Liver (tissue), 9 donors: ENCODE data around the gene TWIST1. TPM values are rescaled to one million over a fixed set of nuclear protein-coding genes. Genes with fewer than 3 reads are reported as not detected.

Experiments
- DNase-seq: peaks from one replicate; pipeline ENCODE4 v3.0.0-alpha.2; 2017; ENCODE audit warnings: low spot score
- H3K27ac ChIP-seq, 2 donors: one replicate each; pipeline ENCODE4 v1.7.0; 2013; ENCODE audit warnings: inconsistent platforms in 2 of 2, low read length in 2 of 2, control low read depth in 1 of 2, low read depth in 1 of 2, mild to moderate bottlenecking in 1 of 2
- H3K27me3 ChIP-seq, 4 donors: one replicate each; pipeline versions ENCODE4 v1.6.1 to v1.7.0; 2013; ENCODE audit warnings: low read length in 3 of 4, inconsistent platforms in 1 of 4, mild to moderate bottlenecking in 1 of 4, moderate library complexity in 1 of 4; ENCODE audit not compliant: control insufficient read depth in 4 of 4, insufficient read depth in 4 of 4
- H3K36me3 ChIP-seq, 4 donors: one replicate each; pipeline versions ENCODE4 v1.6.1 to v1.7.0; 2013; ENCODE audit warnings: low read length in 3 of 4, mild to moderate bottlenecking in 3 of 4, low read depth in 1 of 4, moderate library complexity in 1 of 4; ENCODE audit not compliant: control insufficient read depth in 4 of 4, insufficient read depth in 3 of 4
- H3K4me1 ChIP-seq, 4 donors: one replicate each; pipeline versions ENCODE4 v1.6.1 to v1.7.0; 2013; ENCODE audit warnings: low read length in 3 of 4, mild to moderate bottlenecking in 3 of 4, moderate library complexity in 1 of 4; ENCODE audit not compliant: control insufficient read depth in 4 of 4, insufficient read depth in 4 of 4
- H3K4me3 ChIP-seq, 3 donors: one replicate each; pipeline versions ENCODE4 v1.6.1 to v1.7.0; 2013; ENCODE audit warnings: low read length in 3 of 3, control low read depth in 1 of 3, low read depth in 1 of 3, mild to moderate bottlenecking in 1 of 3
- H3K9ac ChIP-seq, 2 donors: one replicate each; pipeline ENCODE4 v1.7.0; 2013; ENCODE audit warnings: low read length in 2 of 2, mild to moderate bottlenecking in 2 of 2, moderate library complexity in 2 of 2, control low read depth in 1 of 2, low read depth in 1 of 2
- H3K9me3 ChIP-seq, 4 donors: one replicate each; pipeline versions ENCODE4 v1.6.1 to v1.7.0; 2013; ENCODE audit warnings: low read length in 3 of 4; ENCODE audit not compliant: control insufficient read depth in 4 of 4
- EGR1 ChIP-seq, 2 donors: IDR thresholded peaks; 2 replicates each; pipeline ENCODE4 v1.6.1; 2016 to 2018; ENCODE audit warnings: antibody characterized with exemption in 2 of 2, low read depth in 2 of 2
- FOXA1 ChIP-seq: IDR thresholded peaks from 2 replicates; pipeline ENCODE4 v1.6.1; 2016; ENCODE audit warnings: antibody characterized with exemption
- FOXA2 ChIP-seq: IDR thresholded peaks from 2 replicates; pipeline ENCODE4 v1.6.1; 2016; ENCODE audit warnings: antibody characterized with exemption
- GABPA ChIP-seq, 2 donors: IDR thresholded peaks in 1 of 2; conservative IDR thresholded peaks in 1 of 2; 2 replicates each; pipeline ENCODE4 v1.6.1; 2016; ENCODE audit warnings: antibody characterized with exemption in 2 of 2, mild to moderate bottlenecking in 1 of 2, moderate library complexity in 1 of 2
- HNF4A ChIP-seq, 2 donors: conservative IDR thresholded peaks; 2 replicates each; pipeline ENCODE4 v1.6.1; 2016; ENCODE audit warnings: antibody characterized with exemption in 2 of 2, mild to moderate bottlenecking in 2 of 2
- HNF4G ChIP-seq: IDR thresholded peaks from 2 replicates; pipeline ENCODE4 v1.6.1; 2016; ENCODE audit warnings: antibody characterized with exemption
- JUND ChIP-seq, 2 donors: IDR thresholded peaks; 2 replicates each; pipeline ENCODE4 v1.6.1; 2016; ENCODE audit warnings: antibody characterized with exemption in 2 of 2
- NR2F2 ChIP-seq: IDR thresholded peaks from 2 replicates; pipeline ENCODE4 v1.6.1; 2016; ENCODE audit warnings: antibody characterized with exemption
- RAD21 ChIP-seq, 2 donors: IDR thresholded peaks; 2 replicates each; pipeline ENCODE4 v1.6.1; 2016; ENCODE audit warnings: antibody characterized with exemption in 2 of 2, mild to moderate bottlenecking in 2 of 2
- RXRA ChIP-seq, 2 donors: IDR thresholded peaks; 2 replicates each; pipeline ENCODE4 v1.6.1; 2017 to 2018; ENCODE audit warnings: antibody characterized with exemption in 2 of 2, mild to moderate bottlenecking in 1 of 2
- SP1 ChIP-seq: IDR thresholded peaks from 2 replicates; pipeline ENCODE4 v1.6.1; 2018; ENCODE audit warnings: antibody characterized with exemption, mild to moderate bottlenecking
- TAF1 ChIP-seq: conservative IDR thresholded peaks from 2 replicates; pipeline ENCODE4 v1.6.1; 2016; ENCODE audit warnings: antibody characterized with exemption, mild to moderate bottlenecking
- YY1 ChIP-seq: IDR thresholded peaks from 2 replicates; pipeline ENCODE4 v1.6.1; 2016; ENCODE audit warnings: antibody characterized with exemption, mild to moderate bottlenecking
- WGBS: extraction: QIAGEN DNeasy Blood & Tissue Kit; methylation state at CpG from one replicate; pipeline ENCODE4 v1.1.7; 2013; 5-methylcytosine and 5-hydroxymethylcytosine counted together
- polyA plus RNA-seq, 2 donors: library from polyadenylated mRNA; stranded (reverse) in 1 of 2; unstranded in 1 of 2; fragments of 200-250 nt in 1 of 2; fragments of >200 nt in 1 of 2; fragmentation: Nextera tagmentation in 1 of 2; extraction: Ambion mirVana in 1 of 2; gene quantifications; one replicate each; pipeline versions ENCODE4 v1.2.1 to v1.2.3, GENCODE V29; 2013 to 2015
- total RNA-seq, 2 donors: library from RNA; depleted of rRNA; stranded (reverse); fragments of >200 nt; gene quantifications; one replicate each; pipeline ENCODE4 v1.2.3, GENCODE V29; 2014
- TF ChIP-seq, protein P1 (sequence below): IDR thresholded peaks from 2 replicates; pipeline ENCODE4 v1.6.1; 2016; ENCODE audit warnings: antibody characterized with exemption
- TF ChIP-seq, protein P2 (sequence below): IDR thresholded peaks from 2 replicates; pipeline ENCODE4 v1.6.1; 2016; ENCODE audit warnings: antibody characterized with exemption
- TF ChIP-seq, protein P3 (sequence below): IDR thresholded peaks from 2 replicates; pipeline ENCODE4 v1.6.1; 2016; ENCODE audit warnings: antibody characterized with exemption, mild to moderate bottlenecking
- TF ChIP-seq, protein P4 (sequence below): fragments of 150-350 bp; IDR thresholded peaks from 2 replicates; pipeline ENCODE4 v1.5.1; 2017; ENCODE audit warnings: improper control_type of control experiment, low read depth, low read length; ENCODE audit not compliant: missing input control
- TF ChIP-seq, protein P5 (sequence below): IDR thresholded peaks from 2 replicates; pipeline ENCODE4 v1.6.1; 2016; ENCODE audit warnings: antibody characterized with exemption
- donor health status: healthy.
- donor health status: healthy.
- donor health status: healthy.
- donor health status: healthy.
- donor health status: healthy.

TWIST1 gene
- total and polyA plus RNA-seq, 4 donors = 0.15 to 0.19 (median 0.17) TPM; not detected in 1

DNA sequence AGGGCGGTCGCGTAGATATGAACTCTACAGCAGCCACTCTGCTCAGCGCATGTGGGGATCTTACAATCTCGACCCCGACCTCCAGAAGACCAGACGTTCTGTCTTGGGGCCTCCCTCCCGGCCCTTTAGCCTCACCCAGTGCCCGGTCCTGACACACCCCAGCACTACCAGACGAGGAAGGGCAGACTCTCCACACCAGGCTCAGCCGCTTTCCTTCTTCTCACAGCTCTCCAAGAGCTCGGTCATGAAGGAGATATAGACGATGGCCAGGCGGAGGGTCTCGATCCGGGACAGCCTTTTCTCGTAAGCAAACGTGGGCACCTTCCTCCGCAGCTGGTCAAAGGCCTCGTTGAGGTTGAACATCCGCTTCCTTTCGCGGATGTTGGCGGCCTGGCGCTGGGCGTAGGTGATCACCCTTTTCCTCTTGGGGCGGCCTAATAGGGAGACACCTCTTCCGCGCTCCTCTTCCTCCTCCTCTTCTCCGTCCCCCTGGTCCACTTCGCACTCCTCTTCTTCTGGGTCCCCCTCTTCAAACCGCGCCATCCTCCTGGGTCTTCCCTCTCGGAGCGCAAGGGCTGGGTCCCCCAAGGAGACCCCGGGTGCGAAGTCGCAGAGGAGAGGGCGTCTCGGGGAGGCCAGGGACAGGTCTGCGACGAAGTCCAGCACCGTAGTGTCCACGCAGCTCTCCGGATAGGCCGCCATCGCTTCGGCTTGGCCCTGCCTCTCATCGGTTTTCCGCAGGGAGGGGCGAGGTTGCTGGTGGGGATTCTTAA lies 27.4 kb upstream of the TWIST1 start, which contains the start of gene FERD3L:
Gene FERD3L (minus strand): TSS at position 761 of the 773 bp plus-strand sequence. CDS start 59 bp downstream, at position 702.
- Histone ChIP-seq H3K9me3 (no peaks in the 10 kb centered on the region), H3K4me3 (no peak within 1 kb of the TSS), H3K27ac (no peak within 1 kb of the TSS), H3K36me3 (no peaks in the 10 kb centered on the region), H3K27me3 (peaks cover 0 to 3% (median 2%) of the 10 kb centered on the region in 4 donors), H3K4me1 (no peaks in the 10 kb centered on the region), H3K9ac (no peak within 1 kb of the TSS)
- no peak for TF ChIP-seq RAD21 (IDR thresholded peaks at IDR 0.05)
- TF ChIP-seq, protein P1, sequence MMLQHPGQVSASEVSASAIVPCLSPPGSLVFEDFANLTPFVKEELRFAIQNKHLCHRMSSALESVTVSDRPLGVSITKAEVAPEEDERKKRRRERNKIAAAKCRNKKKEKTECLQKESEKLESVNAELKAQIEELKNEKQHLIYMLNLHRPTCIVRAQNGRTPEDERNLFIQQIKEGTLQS = no peak
- no peak for TF ChIP-seq SP1
- TF ChIP-seq FOXA2 = no peak
- TF ChIP-seq FOXA1 = no peak
- TF ChIP-seq RXRA (IDR thresholded peaks at IDR 0.05) = no peak
- TF ChIP-seq HNF4A (conservative IDR thresholded peaks at IDR 0.05) = no peak
- no peak for TF ChIP-seq HNF4G
- TF ChIP-seq YY1 = no peak
- no peak for TF ChIP-seq JUND (IDR thresholded peaks at IDR 0.05)
- TF ChIP-seq TAF1 = no peak
- no peak for TF ChIP-seq GABPA (IDR thresholded peaks at IDR 0.05 in 1 of 2, conservative IDR thresholded peaks at IDR 0.05 in 1 of 2)
- TF ChIP-seq, protein P2, sequence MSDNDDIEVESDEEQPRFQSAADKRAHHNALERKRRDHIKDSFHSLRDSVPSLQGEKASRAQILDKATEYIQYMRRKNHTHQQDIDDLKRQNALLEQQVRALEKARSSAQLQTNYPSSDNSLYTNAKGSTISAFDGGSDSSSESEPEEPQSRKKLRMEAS = no peak
- TF ChIP-seq, protein P3, sequence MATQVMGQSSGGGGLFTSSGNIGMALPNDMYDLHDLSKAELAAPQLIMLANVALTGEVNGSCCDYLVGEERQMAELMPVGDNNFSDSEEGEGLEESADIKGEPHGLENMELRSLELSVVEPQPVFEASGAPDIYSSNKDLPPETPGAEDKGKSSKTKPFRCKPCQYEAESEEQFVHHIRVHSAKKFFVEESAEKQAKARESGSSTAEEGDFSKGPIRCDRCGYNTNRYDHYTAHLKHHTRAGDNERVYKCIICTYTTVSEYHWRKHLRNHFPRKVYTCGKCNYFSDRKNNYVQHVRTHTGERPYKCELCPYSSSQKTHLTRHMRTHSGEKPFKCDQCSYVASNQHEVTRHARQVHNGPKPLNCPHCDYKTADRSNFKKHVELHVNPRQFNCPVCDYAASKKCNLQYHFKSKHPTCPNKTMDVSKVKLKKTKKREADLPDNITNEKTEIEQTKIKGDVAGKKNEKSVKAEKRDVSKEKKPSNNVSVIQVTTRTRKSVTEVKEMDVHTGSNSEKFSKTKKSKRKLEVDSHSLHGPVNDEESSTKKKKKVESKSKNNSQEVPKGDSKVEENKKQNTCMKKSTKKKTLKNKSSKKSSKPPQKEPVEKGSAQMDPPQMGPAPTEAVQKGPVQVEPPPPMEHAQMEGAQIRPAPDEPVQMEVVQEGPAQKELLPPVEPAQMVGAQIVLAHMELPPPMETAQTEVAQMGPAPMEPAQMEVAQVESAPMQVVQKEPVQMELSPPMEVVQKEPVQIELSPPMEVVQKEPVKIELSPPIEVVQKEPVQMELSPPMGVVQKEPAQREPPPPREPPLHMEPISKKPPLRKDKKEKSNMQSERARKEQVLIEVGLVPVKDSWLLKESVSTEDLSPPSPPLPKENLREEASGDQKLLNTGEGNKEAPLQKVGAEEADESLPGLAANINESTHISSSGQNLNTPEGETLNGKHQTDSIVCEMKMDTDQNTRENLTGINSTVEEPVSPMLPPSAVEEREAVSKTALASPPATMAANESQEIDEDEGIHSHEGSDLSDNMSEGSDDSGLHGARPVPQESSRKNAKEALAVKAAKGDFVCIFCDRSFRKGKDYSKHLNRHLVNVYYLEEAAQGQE = no peak
- TF ChIP-seq EGR1 (IDR thresholded peaks at IDR 0.05; ENCODE audit: low read depth in 2 of 2) = no peak
- TF ChIP-seq, protein P4, sequence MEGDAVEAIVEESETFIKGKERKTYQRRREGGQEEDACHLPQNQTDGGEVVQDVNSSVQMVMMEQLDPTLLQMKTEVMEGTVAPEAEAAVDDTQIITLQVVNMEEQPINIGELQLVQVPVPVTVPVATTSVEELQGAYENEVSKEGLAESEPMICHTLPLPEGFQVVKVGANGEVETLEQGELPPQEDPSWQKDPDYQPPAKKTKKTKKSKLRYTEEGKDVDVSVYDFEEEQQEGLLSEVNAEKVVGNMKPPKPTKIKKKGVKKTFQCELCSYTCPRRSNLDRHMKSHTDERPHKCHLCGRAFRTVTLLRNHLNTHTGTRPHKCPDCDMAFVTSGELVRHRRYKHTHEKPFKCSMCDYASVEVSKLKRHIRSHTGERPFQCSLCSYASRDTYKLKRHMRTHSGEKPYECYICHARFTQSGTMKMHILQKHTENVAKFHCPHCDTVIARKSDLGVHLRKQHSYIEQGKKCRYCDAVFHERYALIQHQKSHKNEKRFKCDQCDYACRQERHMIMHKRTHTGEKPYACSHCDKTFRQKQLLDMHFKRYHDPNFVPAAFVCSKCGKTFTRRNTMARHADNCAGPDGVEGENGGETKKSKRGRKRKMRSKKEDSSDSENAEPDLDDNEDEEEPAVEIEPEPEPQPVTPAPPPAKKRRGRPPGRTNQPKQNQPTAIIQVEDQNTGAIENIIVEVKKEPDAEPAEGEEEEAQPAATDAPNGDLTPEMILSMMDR = no peak
- TF ChIP-seq, protein P5, sequence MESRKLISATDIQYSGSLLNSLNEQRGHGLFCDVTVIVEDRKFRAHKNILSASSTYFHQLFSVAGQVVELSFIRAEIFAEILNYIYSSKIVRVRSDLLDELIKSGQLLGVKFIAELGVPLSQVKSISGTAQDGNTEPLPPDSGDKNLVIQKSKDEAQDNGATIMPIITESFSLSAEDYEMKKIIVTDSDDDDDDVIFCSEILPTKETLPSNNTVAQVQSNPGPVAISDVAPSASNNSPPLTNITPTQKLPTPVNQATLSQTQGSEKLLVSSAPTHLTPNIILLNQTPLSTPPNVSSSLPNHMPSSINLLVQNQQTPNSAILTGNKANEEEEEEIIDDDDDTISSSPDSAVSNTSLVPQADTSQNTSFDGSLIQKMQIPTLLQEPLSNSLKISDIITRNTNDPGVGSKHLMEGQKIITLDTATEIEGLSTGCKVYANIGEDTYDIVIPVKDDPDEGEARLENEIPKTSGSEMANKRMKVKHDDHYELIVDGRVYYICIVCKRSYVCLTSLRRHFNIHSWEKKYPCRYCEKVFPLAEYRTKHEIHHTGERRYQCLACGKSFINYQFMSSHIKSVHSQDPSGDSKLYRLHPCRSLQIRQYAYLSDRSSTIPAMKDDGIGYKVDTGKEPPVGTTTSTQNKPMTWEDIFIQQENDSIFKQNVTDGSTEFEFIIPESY = no peak
- no peak for TF ChIP-seq NR2F2
- no peak for DNase-seq
- 6% methylated on average over 51 of the region's 51 CpGs for WGBS
